ENCODE results near the gene ZNF432.
A peak's percentile ranks its signal among the peaks of the same experiment; 100 is the strongest.
"Not testable (repeated sequence)": the region's sequence is repeated elsewhere in the genome, so short reads cannot be mapped to it uniquely, and the experiment has no call there.

ZNF432 gene

DNA sequence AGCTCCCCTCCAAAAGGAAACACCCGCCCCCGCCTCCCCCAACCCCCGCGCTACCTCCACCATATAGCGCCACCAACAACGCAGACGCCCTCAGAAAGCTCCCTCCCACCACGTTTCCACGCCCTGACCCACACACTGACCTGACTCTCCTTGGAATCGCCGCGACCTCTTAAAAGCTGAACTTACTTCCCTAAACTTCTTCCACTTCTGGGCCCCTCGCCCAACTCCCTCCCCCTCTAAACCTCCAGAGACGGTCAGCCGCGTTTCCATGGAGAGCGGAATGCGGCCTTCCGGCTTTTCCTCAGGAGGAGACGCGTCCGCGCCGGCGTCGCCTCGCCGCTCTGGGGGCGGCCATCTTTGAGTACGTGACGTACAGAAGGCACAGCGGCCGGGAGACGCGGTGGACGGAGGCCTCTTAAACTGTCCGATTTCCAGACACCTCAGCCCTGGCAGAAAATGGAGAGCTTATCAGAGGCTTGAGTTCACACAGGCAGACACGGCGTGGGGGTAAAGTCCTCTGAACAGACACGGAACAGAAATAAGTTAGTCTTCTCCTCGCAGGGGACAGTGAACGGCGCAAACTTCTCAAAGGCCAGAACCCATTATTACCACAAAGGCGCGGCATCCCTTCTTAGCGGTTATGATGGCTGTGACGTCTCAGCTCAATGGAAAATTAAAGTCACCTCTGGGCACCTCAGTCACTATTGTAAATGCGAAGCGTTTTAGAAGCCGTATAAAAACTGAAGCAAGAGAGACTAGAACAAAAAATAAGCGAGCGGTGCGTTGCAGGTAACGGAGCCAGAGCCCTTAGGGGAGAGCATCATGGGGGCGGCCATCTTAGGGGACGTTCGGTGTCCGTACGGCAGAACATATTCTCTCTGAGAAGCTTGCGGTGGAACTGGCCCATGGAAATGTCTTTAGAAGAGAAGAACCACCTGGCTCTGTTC lies at the start of gene ZNF432:
Gene ZNF432, minus strand, starts transcription at position 284 of the 947 bp plus-strand sequence. CDS start 1,970 bp downstream, outside the sequence.
- DNase-seq: peak; percentile 89

DNA sequence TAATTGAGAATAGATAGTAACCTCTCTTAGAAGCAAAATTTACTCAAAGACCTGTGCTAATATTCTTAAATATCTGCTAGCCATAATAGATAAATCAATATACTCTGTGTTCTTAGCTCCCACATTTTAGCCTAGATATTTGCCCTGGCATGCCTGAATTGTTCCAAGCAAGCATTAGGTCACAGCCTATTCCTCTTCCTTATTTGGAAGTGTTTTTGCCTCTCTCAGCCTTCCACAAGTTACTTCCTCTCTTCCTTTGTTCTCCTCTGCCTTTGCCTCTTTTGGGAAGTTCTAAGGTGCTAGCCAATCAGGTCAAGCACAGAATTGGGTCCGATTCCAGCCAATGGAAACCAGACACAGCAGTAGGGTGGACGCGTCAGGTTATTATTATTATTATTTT lies 47.8 kb upstream of the ZNF432 start:
- DNase-seq: not testable (repeated sequence)

DNA sequence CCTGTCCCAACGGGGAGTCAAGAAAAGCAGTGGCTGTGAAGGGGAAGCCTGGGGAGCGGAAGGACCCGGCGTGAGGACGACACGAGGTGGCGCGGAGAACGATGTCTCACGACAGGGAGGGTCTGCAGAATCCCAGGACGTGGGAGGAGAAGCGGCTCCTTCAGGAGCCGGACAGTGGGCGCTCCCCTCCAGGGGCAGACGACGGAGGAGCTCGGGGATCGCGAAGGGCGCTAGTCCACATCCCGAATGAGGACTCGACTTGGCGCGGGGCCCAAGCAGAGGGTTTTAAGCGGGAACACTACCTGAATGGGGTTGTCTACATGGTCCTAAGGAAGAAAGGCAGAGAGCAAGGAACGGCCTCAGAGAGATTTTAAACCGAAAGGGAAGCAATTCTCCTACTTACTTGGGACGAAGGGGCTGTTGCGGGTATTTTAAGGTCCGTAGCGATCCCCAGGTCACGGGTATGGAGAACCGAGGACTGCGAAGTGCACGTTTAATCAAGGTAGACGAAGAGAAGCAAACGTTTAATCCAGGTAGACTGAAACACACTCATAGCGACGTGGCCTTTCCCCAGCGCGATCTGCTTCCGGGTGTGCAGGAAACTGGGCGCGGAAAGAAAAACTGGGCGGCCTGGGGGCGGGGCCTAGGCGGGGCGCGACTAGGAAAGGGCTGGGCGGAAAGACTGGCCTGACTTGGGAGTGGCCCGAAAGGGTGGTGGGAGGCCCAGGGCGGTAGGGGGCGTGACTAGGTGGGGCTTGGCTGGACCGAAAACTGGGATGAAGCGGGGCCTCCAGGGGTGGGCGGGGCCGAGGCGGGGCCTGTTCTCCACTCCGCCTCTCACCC lies 46.8 kb upstream of the ZNF432 start, which contains the start of gene ZNF841:
Gene ZNF841, minus strand, starts transcription at position 594 of the 843 bp plus-strand sequence. CDS start 10,964 bp downstream, outside the sequence.
- peak; percentile 92 for DNase-seq

DNA sequence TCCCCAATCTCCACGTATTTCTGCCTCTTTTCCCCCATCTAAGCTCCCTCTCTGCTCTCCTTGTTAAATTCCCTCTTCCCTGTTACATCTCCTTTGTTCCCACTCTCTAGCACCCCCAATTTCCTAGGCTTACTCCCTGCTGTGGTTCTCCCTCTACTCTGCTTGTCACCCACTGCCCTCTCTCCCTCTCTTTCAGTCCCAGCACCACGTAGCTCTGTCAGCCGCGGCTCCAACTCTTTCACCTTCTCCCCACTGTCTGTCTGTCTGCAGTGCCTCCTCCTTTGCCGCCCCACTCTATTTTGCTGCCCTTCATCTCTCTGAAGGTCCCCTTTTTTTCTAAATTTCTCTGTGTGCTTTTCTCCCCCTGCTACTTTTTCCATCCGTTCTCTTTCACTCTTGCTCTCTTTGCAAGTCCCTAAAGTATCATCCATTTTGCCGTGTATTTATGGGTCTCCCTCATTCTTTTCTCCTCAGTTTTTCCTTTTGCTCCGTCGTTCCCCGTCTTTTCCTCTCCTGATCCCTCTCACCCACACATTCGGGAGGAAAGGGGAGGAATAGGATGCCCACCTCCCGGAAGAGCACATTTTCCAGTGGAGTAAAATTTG lies 46.0 kb upstream of the ZNF432 start:
- no peak for DNase-seq

DNA sequence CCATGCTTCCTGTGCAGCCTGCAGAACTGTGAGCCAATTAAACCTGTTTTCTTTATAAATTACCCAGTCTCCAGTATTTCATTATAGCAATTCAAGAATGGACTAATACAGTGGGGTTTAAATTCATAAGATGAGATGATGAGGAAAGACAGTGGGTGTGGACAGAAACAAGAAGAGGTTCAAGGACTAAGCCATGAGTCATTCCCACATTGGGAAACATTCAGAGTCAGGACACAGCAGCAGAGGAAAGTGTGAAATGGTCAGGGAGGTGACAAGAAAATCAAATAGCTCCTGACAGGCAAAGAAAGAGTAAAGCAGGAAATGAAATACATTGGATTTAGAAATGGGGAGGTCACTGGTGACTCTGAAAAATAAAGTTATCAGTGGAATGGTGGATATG lies 37.8 kb upstream of the ZNF432 start:
- DNase-seq: no peak

DNA sequence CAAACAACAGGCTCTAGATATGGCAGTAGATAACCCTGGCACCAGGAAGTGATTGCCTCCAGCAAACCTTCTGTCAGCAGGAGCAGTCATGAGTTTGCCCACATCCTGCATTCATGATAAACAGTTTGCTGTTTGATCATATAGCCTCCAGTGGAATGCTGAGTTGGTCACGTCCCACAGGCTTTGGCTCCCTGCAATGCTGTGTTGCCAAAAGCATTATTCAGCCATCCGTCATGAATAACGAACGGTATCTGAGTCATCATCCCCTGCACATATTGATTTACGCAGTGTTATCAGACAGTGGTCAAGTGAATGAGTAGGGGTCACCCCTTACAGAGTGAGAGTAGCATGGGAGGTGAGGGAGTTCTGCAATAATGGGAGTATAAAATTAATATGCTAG lies 21.9 kb upstream of the ZNF432 start:
- no peak for DNase-seq

DNA sequence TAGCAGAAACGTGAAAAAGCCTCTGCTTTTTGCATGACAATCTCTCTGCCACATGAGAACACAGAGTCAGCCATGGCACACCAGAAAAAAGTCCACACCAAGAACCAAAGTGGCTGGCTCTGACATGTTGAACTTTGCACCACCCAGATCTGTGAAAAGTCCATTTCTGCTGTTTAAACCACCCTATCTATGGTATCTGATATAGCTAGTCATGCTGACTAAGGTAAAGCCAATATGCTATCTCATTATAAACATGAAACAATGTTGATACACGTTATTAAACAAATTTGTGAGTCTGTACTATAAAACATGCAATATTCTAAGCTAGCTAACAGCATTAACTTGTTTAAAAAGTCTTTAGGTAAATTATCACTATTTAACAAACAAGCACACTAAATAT lies 21.0 kb upstream of the ZNF432 start:
- no peak for DNase-seq

DNA sequence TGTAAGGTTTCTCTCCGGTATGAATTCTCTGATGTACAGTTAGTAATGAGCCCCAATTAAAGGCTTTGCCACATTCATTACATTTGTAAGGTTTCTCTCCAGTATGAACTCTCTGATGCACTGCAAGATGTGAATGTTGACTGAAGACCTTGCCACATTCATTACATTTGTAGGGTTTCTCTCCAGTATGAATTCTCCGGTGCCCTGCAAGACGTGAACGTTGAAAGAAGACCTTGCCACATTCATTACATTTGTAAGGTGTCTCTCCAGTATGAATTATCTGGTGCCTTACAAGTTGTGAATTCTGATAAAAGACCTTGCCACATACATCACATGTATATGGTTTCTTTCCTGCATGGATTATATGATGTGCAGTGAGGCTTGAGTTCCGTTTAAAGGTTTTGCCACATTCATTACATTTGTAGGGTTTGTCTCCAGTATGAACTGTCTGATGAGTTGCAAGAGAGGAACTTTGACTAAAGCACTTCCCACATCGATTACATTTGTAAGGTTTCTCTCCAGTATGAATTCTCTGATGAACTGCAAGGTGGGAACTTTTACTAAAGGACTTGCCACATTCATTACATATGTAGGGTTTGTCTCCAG lies 17.7 kb upstream of the ZNF432 start:
- DNase-seq: no peak

DNA sequence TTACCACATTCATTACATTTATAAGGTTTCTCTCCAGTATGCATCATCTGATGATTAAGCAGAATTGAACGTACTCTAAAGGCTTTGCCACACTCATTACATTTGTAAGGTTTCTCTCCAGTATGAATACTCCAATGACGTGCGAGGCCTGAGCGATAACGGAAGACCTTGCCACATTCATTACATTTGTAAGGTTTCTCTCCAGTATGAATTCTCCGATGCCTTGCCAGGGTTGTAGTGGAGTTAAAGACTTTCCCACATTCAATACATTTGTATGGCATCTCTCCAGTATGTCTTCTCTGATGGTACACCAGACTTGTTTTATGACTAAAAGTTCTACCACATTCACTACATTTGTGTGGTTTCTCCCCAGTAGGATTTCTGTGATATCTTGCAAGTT lies 16.8 kb upstream of the ZNF432 start:
- DNase-seq: no peak

DNA sequence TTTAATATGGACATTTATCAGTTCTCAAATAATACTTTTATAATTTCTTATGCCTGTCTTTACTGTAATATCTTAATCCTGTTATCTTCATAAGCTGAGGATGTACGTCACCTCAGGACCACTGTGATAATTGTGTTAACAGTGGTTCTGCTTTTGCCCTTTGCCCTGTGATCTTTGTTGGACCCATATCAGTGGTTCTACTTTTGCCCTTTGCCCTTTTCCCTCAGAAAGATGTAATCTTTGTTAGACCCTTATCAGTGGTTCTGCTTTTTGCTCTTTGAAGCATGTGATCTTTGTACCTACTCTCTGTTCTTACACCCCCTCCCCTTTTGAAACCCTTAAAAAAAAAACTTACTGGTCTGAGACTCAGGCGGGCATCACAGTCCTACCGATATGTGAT lies 7.8 kb upstream of the ZNF432 start:
- not testable (repeated sequence) for DNase-seq

DNA sequence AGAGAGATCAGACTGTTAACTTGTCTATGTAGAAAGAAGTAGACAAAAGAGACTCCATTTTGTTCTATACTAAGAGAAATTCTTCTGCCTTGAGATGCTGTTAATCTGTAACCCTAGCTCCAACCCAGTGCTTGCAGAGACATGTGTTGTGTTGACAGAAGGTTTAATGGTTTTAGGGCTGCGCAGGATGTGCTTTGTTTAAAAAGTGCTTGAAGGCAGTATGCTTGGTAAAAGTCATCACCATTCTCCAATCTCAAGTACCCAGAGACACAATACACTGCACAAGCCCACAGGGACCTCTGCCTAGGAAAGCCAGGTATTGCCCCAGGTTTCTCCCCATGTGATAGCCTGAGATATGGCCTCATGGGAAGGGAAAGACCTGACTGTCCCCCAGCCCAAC lies 3.1 kb upstream of the ZNF432 start:
- not testable (repeated sequence) for DNase-seq

DNA sequence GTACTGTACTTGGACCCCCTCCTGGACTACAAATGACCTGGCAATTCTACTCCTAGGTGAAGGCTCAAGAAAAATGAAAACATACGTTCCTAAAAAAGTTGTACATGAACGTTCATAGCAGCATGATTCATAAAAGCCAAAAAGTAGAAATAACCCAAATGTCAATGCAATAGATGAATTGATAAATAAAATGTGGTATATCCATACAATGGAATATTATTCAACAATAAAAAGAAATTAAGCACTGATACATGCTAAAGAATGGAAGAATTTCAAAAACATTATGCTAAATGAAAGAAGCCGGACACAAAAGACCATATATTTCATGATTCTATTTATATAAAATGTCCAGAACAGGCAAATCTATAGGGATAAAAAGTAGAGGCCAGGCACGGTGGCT lies 9.5 kb downstream of the ZNF432 start:
- no peak for DNase-seq

DNA sequence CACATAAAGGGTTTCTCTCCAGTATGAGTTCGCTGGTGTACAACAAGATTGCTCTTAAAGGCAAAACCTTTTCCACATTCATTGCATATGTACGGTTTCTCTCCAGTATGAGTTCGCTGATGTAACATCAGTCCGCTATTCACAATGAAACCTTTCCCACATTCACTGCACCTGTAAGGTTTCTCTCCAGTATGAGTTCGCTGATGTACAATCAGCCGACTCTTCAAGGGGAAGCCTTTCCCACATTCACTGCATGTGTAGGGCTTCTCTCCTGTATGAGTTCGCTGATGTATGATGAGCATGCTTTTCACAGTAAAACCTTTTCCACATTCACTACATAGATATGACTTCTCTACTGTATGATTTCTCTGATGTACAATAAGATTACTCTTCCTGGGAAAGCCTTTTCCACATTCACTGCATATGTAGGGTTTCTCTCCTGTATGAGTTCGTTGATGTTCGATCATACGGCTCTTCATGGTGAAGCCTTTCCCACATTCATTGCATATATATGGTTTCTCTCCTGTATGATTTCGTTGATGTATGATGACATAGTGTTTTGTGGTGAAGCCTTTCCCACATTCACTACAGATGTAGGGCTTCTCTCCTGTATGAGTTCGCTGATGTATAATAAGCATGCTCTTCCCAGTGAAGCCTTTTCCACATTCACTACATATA lies 14.4 kb downstream of the ZNF432 start:
- DNase-seq: no peak

DNA sequence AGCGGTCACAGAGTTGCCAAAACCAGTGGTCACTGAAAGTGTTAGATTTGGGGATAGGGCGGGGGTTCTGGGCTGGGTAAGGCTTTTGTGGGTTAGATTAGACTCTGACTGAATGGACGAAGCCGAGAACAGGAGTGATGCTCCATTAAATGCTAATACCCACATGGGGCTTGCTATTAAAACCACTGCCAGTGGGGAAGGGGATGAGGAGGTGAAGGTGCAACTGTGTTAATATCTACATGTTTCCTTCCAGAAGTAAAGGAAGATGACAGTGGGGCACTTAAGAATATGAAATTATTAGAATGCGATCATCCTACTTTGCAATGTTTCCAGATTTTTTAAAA lies 19.9 kb downstream of the ZNF432 start:
- DNase-seq: no peak

DNA sequence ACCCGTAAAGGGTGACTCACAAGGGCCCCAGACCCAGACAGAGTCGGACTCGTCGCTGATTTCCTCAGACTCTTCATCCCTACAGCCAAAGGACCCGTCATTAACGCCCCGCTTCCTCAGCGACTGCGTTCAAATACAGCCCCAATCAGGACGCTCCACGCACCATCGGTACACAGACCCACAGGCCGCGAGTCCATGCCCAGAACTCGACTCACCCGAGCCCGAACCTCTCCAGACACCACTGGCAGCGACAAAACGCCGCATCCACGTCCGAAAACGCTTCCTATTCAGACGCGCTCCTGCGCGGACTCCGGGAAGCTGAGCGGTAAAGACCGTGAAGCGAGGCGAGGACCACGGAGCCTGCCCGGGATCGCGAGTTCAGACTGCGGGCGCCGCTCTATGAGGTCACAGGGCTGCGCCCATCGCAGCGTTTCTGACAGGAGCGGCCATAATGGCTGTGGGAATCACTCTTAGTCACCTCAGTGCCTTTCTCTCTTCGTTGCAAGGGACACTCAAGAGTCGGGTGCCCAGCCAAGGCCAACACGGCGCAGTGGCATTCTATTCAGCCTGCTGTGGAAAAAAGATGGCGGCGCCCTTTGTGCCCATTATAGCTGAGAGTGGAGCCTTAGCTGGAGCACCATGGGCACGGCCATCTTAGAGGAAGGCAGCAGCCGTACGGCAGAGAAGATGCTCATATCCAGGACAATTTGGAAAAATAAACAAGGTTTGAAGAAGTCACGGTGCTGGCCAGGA lies 20.4 kb downstream of the ZNF432 start, which contains the start of gene ZNF614:
Gene ZNF614, minus strand, starts transcription at position 353 of the 753 bp plus-strand sequence. CDS start 2,634 bp downstream, outside the sequence.
- peak; percentile 91 for DNase-seq

DNA sequence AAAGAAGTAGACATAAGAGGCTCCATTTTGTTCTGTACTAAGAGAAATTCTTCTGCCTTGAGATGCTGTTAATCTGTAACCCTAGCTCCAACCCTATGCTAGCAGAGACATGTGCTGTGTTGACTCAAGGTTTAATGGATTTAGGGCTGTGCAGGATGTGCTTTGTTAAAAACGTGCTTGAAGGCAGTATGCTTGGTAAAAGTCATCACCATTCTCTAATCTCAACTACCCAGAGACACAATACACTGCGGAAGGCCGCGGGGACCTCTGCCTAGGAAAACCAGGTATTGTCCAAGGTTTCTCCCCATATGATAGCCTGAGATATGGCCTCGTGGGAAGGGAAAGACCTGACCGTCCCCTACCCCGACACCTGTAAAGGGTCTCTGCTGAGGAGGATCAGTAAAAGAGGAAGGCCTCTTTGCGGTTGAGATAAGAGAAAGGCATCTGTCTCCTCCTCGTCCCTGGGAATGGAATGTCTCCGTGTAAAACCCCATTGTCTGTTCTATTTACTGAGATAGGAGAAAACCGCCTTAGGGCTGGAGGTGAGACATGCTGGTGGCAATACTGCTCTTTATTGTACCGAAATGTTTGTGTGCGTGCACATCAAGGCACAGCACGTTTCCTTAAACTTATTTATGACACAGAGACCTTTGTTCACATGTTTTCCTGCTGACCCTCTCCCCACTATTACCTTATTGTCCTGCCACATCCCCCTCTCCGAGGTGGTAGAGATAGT lies 22.2 kb downstream of the ZNF432 start:
- DNase-seq: not testable (repeated sequence)

DNA sequence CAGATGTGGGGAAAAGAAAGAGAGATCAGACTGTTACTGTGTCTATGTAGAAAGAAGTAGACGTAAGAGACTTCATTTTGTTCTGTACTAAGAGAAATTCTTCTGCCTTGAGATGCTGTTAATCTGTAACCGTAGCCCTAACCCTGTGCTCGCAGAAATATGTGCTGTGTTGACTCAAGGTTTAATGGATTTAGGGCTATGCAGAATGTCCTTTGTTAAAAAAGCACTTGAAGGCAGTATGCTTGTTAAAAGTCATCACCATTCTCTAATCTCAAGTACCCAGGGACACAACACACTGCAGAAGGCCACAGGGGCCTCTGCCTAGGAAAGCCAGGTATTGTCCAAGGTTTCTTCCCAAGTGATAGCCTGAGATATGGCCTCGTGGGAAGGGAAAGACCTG lies 24.2 kb downstream of the ZNF432 start:
- DNase-seq: not testable (repeated sequence)

DNA sequence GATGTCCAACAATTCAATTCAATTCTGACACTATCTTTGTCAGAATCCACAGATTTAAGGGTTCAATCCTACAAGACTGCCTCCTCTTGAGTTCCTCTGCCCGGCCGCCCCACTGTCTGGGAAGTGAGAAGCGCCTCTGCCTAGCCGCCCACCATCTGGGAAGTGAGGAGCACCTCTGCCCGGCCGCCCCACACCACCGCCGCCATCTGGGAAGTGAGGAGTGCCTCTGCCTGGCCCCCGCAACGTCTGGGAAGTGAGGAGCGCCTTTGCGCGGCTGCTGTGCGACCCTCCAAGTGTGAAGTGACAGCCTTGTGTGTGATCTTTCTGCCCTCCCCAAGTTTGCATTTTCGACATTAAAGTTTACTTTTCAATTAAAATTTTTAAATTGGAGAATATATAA lies 26.4 kb downstream of the ZNF432 start:
- no peak for DNase-seq

DNA sequence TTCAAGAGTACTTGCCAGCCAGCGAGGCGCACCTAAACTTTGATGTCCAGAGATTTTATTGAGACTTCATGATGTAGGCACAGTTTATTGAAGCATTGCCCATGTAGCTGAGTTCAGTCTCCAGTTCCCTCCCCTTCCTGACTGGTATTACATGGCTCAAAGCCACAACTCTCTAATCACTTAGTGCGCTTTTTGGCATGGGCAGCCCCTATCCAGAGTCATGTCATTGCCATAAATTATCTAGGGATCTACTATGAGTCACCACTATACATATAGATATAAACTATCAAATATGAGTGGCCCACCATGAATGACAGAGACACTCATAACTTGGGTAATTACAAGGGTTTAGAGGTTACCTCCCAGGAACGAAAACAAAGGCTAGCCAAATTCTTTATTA lies 28.1 kb downstream of the ZNF432 start:
- no peak for DNase-seq

DNA sequence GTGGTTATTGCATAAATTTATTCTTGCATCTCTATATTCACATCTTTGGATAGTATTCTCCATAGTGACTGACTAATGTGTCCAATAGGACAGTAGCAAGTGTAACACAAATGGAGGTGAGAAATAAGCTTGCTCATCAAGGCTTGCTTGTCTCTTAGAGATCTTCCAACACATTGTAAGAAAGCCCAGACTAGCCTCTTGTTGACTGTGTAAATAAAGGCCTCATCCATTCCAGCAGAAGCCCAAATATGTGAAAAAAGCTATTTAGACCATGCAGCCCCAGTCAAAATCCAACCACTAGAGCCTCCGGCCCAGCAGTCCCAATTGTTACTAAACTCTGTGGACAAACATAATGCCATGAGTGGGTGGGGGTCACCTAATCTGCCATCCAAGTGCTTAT lies 38.0 kb downstream of the ZNF432 start:
- no peak for DNase-seq

Measured in activated CD8-positive, alpha-beta memory T cell treated with anti-CD3 and anti-CD28 coated beads, Interleukin-2, amount 50 U/mL, for 48 hours (primary cell).